Measurements from ENCODE around the gene MADD.
"Not testable (repeated sequence)": the region's sequence is repeated elsewhere in the genome, so short reads cannot be mapped to it uniquely, and the experiment has no call there.

MADD gene

DNA sequence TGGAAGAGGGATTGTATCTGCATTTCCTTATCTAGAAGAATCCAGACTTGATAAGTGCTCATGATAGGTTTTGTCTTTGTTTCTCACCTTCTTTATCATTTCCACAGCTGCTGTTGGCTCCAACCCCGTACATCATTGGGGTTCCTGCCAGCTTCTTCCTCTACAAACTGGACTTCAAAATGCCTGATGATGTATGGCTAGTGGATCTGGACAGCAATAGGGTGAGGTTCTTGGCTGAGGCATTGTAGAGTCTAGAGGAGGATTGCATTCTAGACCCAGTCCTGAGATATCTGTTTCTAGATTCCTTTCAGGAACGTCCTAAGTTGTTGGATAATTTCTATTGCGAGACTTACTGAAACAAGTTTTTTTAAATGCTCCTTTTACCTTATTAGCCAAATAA is 8.1 kb downstream of the MADD start:
- DNase-seq: no peak

GRCh38 chr11:47278769-47279168 is 8.8 kb downstream of the MADD start:
- DNase-seq: no peak

DNA sequence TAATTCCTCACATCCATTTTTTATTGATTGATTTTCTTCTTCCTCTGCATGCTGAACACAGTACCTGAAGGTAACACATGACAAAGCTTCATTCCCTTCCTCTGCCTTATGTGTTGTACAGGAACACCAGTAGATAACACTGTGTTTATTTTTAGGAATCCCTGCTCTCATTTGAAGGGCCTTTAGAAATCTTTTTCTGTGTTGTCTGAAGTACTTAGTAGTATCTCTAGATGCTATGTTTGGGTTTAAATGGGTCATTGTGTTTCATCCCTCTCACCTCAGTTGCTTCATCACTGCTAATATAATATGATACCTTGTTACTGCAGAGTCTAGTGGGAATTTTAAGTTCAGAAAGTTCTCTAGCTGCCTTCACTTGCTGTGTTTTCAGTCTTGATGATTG is 10.2 kb downstream of the MADD start:
- no peak for DNase-seq

- no peak for DNase-seq
These were observed 10.9 kb downstream of the MADD start for GRCh38 chr11:47280860-47281259.

- no peak for DNase-seq
These were observed 12.5 kb downstream of the MADD start for GRCh38 chr11:47282462-47282861.

DNA sequence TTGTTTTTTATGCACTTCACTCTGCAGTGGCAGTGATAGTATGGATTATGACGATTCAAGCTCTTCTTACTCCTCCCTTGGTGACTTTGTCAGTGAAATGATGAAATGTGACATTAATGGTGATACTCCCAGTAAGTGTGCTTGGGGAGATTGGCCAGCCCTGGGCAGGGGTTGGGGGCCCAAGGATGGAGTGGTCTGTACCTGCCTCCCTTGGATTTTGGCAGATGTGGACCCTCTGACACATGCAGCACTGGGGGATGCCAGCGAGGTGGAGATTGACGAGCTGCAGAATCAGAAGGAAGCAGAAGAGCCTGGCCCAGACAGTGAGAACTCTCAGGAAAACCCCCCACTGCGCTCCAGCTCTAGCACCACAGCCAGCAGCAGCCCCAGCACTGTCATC is 14.2 kb downstream of the MADD start:
- DNase-seq: no peak

DNA sequence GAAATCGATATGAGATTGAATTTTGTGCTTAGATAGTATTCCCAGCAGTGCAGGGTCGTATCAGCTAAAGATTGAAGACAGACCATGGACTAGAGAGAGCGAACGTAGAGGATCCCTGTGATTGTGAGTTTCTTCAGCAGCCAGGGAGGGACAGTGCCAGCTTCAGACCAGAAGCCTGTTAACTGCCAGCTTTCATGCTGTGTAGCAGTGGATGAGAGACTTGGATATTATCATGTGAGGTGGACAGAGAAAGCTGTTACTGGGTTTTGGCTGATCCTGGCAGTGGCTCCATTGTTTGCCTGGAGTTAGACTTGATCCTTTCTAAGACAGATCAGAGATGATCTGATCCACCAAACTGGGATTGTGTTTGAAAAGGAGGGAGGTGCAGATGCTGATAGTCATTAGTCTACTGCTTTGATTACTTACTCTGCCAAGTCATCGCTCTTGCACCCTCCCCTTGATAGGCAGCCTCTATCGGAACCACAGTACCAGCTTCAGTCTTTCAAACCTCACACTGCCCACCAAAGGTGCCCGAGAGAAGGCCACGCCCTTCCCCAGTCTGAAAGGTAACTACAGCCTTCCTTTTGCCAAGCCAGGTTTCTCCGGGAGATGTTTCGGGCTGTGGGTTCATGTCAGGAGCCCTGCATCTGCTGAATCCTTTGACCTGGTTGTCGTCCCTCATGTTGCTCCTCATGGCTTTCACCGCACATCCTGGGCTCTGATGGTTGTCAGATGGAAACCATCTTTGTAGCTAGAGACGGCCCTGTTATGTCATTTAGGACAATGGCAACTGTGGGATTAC is 16.2 kb downstream of the MADD start:
- no peak for DNase-seq

DNA sequence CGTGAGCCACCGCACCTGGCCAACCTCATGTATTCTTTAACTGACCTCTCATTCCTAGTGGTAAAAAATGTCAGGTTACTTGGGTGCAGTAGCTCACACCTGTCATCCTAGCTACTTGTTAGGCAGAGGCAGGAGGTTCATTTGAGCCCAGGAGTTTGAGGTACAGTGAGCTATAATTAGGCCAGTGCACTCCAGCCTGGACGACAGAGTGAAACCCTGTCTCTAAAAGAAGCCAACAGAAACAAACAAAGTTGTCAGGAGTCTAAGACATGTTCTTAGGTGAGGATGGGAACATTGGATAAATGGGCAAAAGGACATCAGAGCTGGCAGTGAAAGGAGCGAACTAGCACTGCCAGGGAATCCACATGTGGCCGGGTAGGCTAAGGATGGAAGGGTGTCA is 18.1 kb downstream of the MADD start:
- no peak for DNase-seq

GRCh38 chr11:47289856-47290255 is 19.9 kb downstream of the MADD start:
- no peak for DNase-seq

DNA sequence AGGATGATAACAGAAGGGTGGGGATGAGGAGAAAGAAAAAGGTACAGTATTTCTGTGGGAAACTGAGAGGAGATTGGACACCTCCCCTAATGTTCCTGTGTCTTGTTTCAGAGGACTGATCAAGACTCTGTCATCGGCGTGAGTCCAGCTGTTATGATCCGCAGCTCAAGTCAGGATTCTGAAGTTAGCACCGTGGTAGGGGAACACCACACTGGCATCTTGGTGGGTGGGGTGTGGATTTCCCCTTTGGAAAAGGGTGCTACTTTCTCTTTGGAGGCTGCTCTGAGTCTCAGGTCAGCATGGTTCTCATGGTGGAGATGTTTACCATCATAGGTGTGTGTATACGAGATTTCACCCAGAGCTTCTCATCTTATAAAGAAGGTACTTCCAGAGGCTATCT is 25.5 kb downstream of the MADD start:
- DNase-seq: no peak

DNA sequence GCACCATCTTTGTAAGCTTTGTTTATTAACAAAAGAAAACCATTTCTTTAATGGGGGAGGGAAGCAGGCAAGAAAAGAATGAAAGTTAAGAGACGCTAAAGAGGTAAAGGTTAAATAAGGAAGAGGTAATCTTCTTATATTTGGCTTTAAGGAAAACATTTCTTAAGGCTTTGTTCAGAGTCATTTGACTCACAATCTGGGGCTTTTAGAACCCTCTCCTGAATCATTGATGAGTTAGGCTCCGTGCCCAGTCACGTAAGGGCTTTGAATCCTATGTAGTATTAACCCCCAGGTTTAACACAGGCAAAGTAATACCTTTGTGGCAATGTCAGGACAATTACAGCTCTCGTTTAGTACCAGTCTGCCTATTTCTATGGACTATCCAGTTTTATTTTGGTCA is 26.1 kb downstream of the MADD start:
- no peak for DNase-seq

GRCh38 chr11:47299078-47299477 is 29.1 kb downstream of the MADD start:
- DNase-seq: no peak

DNA sequence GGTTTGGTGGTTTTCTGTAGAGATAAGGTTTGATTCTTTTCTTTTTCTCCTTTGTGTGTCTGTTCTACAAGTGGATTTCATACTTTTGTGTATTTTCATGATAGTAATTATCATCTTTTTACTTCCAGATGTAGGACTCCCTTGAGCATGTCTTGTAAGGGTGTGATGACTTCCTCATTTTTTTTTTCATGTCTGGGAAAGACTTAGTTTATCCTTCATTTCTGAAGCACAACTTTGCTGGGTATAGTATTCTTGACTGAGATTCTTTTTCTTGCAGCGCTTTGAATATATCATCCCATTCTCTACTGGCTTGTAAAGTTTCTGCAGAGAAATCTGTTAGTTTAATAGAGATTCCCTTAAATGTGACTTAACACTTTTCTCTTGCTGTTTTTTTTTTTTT is 32.9 kb downstream of the MADD start:
- DNase-seq: no peak

GRCh38 chr11:47305734-47306483 is 36.0 kb downstream of the MADD start:
- DNase-seq: no peak

DNA sequence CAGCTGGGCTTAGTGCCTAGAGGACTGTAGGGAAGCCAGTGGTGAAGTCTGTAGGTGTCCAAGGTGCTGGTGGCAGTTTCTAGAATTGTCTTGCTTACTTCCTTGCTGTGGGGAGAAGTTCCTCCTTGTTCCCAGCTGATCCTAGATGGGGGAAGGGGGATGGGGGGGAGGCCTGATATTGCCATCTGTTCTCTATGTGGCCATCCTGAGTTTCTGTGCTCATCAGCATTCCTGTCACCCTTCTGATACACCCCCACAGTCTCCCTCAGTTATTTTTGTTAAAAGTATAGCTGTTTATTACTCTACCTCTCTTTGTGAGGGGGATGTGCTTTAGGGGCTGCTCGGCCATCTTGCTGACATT is 36.5 kb downstream of the MADD start:
- DNase-seq: no peak

- no peak for DNase-seq
These were observed 38.3 kb downstream of the MADD start for GRCh38 chr11:47308050-47308823.

GRCh38 chr11:47314992-47315391 is 45.1 kb downstream of the MADD start:
- DNase-seq: no peak

GRCh38 chr11:47316501-47316900 is 46.6 kb downstream of the MADD start:
- not testable (repeated sequence) for DNase-seq

DNA sequence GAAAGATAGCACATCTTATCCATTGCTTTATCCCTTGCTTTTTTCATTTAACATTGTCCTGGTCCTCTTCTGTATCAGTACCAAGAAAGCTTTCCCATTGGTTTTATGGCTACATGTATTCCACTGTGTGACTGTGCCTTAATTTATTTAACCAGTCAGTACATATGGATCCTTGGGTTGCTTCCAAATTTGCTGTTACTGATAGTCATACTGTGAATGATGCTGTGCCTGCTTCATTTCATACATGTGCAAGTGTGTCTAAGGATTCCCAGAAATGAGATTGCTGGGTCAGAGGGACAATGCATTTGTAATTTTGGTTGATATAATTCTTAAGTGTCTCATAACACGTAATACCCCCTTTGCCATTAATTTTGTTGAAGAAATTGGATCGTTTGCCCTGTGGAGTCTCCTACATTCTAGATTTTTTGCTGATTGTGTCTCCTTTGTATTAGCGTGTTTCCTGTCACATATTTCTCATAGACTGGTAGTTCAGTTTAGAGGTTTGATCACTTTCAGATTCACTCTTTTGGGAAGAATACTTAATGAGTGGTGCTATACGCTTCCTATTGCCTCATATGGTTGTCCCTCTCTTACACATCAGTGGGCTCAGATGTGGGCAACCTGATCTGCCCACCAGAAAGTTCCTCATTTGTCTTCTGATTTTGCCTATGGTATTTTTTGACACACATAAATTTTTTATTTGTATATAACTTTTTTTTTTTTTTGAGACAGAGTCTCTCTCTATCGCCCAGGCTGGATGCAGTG is 47.3 kb downstream of the MADD start:
- no peak for DNase-seq

- DNase-seq: no peak
These were observed 48.2 kb downstream of the MADD start for GRCh38 chr11:47318166-47318565.

- no peak for DNase-seq
These were observed 54.6 kb downstream of the MADD start for GRCh38 chr11:47324520-47324919.

DNA sequence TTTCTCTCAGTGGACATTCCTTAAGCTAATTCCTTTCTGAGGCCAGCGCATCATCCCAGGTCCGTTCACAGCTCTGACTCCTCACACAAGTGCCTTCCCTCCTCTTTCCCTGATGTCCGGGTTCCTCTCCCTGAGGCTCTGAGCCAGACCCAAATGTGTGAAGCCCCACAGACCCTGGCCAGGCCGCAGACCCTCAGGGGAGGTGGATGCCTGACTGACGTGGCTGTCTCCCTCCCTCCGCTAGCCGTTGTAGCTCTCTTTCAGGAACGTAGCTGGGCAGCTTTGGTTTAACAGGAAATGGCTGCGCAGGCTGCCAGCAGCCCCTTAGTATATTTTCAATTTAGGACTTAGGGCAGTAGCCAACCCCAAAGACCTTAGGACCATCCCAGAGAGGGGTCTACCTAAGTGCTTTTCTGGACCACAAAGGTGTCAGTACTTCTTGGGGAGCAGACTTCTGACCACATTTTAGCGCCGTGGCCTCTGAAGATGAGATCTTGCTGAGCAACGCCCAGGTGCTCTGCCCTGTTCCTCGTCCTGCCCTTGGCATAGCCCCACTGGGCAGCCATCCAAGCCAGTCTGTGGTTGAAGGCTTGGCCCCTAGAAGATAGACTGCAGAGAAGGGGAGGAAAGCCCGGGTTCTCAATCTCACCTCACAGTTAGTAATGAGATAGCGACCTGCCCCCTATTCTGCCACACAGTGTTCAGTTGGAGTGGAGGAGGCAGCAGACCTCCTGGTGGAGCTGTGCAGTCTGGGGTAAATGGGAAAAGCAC is 55.5 kb downstream of the MADD start:
- no peak for DNase-seq

Data from T1000 (cell line).